ENCODE results near the gene NAA16.

DNA sequence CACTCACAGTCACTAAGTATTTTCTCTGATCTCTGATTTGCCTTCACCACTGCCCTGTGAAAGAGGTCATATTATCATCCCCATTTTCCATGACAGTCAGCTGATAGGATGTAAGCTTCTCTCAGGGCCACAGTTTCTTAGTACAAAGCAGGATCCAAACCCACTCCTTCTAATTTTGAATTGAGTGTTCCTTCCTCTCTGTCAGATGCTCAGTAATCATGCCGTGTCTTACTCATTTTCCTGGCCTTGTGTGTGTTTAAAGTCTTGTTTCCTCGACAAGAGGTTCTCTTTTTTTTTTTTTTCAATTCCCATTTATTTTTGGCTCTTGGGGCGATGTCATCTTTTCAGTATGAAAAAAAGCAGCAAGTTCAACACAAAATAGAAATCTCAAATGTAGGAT lies 72.3 kb downstream of the NAA16 start:
- TF ChIP-seq, protein P1, sequence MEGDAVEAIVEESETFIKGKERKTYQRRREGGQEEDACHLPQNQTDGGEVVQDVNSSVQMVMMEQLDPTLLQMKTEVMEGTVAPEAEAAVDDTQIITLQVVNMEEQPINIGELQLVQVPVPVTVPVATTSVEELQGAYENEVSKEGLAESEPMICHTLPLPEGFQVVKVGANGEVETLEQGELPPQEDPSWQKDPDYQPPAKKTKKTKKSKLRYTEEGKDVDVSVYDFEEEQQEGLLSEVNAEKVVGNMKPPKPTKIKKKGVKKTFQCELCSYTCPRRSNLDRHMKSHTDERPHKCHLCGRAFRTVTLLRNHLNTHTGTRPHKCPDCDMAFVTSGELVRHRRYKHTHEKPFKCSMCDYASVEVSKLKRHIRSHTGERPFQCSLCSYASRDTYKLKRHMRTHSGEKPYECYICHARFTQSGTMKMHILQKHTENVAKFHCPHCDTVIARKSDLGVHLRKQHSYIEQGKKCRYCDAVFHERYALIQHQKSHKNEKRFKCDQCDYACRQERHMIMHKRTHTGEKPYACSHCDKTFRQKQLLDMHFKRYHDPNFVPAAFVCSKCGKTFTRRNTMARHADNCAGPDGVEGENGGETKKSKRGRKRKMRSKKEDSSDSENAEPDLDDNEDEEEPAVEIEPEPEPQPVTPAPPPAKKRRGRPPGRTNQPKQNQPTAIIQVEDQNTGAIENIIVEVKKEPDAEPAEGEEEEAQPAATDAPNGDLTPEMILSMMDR (conservative IDR thresholded peaks at IDR 0.05; ENCODE audit: low read depth, low read length), result no peak
- no peak for TF ChIP-seq EZH2 (IDR thresholded peaks at IDR 0.05; ENCODE audit: low read length, unreplicated experiment)
